Activated CD4-positive, CD25-positive, alpha-beta regulatory T cell treated with anti-CD3 and anti-CD28 coated beads, Interleukin-2, amount 50 U/mL, for 16 hours (primary cell): ENCODE results near the gene ALDH8A1.

Experiments used
- DNase-seq: peaks from one replicate; pipeline ENCODE4 v3.0.0-alpha.2; 2020; ENCODE audit warnings: low read depth, low spot score

The ALDH8A1 gene

GRCh38 chr6:134951494-134952263, 1.8 kb upstream of the ALDH8A1 start:
- no peak for DNase-seq

GRCh38 chr6:134950482-134950881, 581 bp upstream of the ALDH8A1 start:
- DNase-seq = no peak

GRCh38 chr6:134948691-134949090, 1.2 kb downstream of the ALDH8A1 start:
- DNase-seq = no peak

- no peak for DNase-seq
These were observed 1.8 kb downstream of the ALDH8A1 start for GRCh38 chr6:134948142-134948541.

GRCh38 chr6:134945045-134945444, 4.9 kb downstream of the ALDH8A1 start:
- no peak for DNase-seq

- no peak for DNase-seq
These were observed 6.3 kb downstream of the ALDH8A1 start for GRCh38 chr6:134943522-134944111.

- peak; percentile 15 for DNase-seq
These were observed 11.0 kb downstream of the ALDH8A1 start for GRCh38 chr6:134938896-134939295.

- no peak for DNase-seq
These were observed 12.5 kb downstream of the ALDH8A1 start for GRCh38 chr6:134937426-134937825.

GRCh38 chr6:134936931-134937330, 13.0 kb downstream of the ALDH8A1 start:
- no peak for DNase-seq

GRCh38 chr6:134936476-134936875, 13.4 kb downstream of the ALDH8A1 start:
- DNase-seq = no peak

GRCh38 chr6:134934793-134935485, 15.0 kb downstream of the ALDH8A1 start:
- DNase-seq = no peak

- DNase-seq = no peak
These were observed 17.1 kb downstream of the ALDH8A1 start for GRCh38 chr6:134932535-134933470.

- no peak for DNase-seq
These were observed 17.8 kb downstream of the ALDH8A1 start for GRCh38 chr6:134932098-134932497.

- no peak for DNase-seq
These were observed 19.4 kb downstream of the ALDH8A1 start for GRCh38 chr6:134930463-134930862.

GRCh38 chr6:134928151-134928900, 21.6 kb downstream of the ALDH8A1 start:
- DNase-seq = no peak

GRCh38 chr6:134925800-134926199, 24.1 kb downstream of the ALDH8A1 start:
- no peak for DNase-seq

- DNase-seq = no peak
These were observed 28.1 kb downstream of the ALDH8A1 start for GRCh38 chr6:134921721-134922261.

GRCh38 chr6:134921276-134921675, 28.6 kb downstream of the ALDH8A1 start:
- no peak for DNase-seq

- no peak for DNase-seq
These were observed 29.5 kb downstream of the ALDH8A1 start for GRCh38 chr6:134920422-134920821.

GRCh38 chr6:134918418-134918961, 31.4 kb downstream of the ALDH8A1 start:
- DNase-seq = no peak
